Globus pallidus (tissue), 1 donor: ENCODE measurements around the gene NRSN2.
"Not testable (repeated sequence)": the region's sequence is repeated elsewhere in the genome, so short reads cannot be mapped to it uniquely, and the experiment has no call there.

Experiments used
- DNase-seq: peaks from one replicate; pipeline ENCODE4 v3.0.0-alpha.2; 2015; ENCODE audit warnings: low spot score

The NRSN2 gene

GRCh38 chr20:354298-354977, 7.5 kb downstream of the NRSN2 start:
- peak; percentile 76 for DNase-seq

- DNase-seq = not testable (repeated sequence)
Observed at GRCh38 chr20:356154-356553, 9.2 kb downstream of the NRSN2 start.

DNA sequence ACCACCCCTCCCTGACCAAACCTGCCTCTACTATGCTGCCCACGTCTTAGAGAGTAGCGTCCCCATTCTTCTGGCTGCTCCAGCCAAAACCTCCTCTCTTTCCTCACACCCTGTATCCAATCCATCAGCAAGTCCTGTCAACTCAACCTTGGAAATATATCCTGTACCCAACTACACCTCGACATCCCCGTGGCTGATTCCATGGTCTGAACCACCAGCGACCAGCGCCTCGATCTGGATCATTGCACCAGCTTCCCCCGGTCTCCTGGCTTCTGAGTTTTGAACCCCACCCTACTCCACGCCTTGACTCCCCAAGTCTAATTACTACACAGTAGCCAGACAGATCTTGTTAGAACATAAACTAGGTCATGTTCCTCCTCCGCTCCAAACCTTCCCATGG, 9.8 kb downstream of the NRSN2 start:
- no peak for DNase-seq

GRCh38 chr20:358891-359555, 12.1 kb downstream of the NRSN2 start:
- no peak for DNase-seq

GRCh38 chr20:361561-361960, 14.7 kb downstream of the NRSN2 start:
- DNase-seq = no peak

DNA sequence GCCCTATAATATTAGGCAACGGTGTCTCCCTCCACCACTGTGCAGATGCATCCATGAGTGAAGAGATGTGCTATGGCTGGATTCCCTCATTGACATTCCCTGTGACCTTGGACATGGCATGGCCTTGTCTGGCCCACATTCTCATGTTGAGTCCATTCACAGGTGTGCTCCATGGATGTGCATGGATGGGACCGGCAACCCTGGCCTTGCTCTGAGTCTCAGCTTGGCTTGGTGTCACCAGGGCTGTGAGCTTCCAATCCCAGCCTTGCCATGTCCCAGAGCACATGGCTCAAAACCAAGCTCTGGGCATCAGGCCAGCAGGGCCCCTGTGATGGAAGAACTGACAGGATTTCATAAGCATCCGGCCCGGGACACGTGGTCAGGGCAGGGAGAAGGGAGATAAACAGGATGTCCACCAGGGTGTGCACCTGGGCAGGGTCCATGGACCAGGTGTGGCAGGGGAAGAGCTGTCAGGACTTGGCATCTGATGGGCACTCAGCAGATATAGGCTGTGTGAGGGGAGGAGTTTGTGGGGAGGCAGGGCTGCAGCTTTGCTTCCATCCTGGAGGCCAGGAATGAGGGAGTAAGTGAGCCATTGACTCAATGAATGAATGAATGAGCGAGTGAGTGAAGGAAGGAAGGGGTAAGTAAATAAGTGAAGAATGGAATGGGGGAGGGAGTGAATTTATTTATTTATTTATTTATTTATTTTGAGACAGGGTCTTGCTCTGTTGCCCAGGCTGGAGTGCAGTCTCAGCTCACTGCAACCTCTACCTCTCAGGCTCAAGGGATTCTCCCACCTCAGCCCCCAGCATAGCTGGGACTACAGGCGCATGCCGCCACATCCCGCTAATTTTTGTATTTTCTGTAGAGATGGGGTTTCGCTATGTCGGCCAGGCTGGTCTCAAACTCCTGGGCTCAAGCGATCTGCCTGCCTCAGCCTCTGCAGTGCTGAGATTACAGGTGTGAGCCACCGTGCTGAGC, 15.7 kb downstream of the NRSN2 start:
- DNase-seq = peak; percentile 53

- no peak for DNase-seq
Observed at GRCh38 chr20:363319-364078, 16.6 kb downstream of the NRSN2 start.

DNA sequence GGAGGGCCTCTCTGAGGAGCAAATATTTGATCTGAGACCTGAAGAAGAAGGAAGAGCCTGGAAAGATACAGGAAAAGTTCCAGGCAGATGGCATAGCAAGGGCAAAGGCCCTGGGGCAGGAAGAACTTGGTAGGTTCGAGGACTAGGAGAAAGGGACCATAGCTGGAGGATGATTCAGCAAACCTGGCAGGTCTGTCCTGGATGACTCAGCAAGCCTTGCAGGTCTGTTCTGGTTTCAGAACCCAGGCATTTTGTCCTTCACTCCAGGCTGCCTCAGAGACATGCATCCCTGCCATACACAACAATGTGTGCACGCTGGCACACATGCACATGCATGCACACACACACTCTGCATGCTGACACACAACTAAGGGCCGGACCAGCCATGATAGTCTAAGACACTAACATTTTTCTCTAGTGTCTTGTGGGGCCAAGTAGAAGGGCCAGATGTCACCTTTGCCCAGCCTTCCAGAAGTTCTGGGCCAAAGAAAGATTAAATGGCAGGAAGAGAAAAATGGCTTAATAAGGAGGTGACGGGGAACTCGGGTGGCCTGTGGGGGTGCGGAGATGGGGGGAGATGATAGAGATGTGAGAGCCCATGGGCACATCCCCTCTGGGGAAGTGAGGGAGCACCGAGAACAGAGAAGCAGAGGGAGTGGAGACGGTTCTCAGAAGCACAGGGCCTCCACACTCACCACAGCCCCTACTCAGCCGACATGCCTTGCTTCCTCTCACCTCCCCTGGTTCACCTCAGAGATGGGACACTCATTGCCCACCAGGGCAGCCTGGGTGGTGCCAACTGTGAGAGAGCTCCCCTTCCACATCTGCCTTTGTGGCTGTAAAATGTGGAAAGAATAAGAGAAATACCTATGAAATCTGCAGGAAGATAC, 18.2 kb downstream of the NRSN2 start:
- DNase-seq = no peak

GRCh38 chr20:366041-366718, 19.3 kb downstream of the NRSN2 start:
- DNase-seq = no peak

DNA sequence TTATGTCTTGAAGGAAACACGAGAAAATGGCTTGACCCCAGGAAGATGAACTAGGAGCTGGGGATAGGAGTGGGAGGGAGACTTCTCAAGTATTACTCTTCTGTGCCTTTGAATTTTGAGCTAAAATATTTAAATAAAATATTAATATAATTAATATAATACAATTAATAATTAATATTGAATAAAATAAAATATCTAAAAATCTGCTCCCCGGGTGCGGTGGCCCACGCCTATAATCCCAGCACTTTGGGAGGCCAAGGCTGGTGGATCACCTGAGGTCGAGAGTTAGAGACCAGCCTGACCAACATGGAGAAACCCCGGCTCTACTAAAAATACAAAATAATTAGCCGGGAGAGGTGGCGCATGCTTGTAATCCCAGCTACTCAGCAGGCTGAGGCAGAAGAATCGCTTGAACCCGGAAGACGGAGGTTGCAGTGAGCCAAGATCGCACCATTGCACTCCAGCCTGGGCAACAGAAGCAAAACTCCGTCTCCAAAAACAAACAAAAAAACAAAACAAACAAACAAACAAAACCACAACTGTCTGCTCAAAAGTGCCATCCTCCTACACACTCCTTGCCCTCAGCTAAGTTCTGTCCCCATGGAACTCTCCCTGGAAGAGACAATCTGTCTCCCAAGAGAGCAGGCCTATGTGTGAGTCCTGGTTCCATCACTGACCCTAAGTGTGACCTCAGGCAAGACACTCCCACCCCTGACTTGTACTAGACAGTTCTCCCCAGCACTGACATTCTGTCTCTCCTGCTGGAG, 20.0 kb downstream of the NRSN2 start:
- no peak for DNase-seq

DNA sequence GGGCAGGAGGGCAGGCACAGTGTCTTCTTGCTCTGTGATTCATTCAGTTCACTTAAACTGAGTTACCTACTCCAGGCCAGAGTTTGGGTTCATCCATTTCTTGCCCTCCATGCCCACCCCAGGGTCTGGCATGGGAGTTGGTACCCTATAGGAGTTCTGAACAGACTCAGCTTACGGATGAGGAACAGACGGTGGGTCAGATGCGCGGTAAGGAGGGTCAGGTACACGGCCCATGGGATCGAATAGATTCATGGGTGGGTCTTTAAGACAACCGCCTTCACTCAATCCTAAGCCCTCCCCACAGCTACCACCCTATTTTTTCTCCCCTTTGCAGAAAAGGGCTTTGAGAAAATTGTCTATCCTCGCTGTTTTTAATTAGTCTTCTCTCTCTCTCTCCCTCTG, 20.6 kb downstream of the NRSN2 start:
- no peak for DNase-seq

DNA sequence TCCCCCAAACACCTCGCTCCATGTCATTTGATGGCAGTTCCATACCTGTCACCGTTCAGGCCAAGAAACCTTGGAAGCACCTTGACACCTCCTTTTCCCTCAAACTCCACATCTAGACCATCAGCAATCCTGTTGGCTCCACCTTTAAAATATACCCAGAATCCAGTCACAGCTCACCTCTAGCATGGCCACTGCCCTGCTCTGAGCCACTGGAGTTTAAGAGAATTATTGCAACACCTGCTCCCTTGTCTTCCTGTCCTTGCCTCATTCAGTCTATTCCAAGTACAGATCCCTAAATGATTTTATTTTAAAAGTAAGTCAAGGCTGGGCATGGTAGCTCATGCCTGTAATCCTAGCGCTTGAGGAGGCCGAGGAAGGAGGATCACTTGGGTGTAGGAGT, 22.0 kb downstream of the NRSN2 start:
- DNase-seq = no peak

GRCh38 chr20:370151-370600, 23.3 kb downstream of the NRSN2 start:
- no peak for DNase-seq

DNA sequence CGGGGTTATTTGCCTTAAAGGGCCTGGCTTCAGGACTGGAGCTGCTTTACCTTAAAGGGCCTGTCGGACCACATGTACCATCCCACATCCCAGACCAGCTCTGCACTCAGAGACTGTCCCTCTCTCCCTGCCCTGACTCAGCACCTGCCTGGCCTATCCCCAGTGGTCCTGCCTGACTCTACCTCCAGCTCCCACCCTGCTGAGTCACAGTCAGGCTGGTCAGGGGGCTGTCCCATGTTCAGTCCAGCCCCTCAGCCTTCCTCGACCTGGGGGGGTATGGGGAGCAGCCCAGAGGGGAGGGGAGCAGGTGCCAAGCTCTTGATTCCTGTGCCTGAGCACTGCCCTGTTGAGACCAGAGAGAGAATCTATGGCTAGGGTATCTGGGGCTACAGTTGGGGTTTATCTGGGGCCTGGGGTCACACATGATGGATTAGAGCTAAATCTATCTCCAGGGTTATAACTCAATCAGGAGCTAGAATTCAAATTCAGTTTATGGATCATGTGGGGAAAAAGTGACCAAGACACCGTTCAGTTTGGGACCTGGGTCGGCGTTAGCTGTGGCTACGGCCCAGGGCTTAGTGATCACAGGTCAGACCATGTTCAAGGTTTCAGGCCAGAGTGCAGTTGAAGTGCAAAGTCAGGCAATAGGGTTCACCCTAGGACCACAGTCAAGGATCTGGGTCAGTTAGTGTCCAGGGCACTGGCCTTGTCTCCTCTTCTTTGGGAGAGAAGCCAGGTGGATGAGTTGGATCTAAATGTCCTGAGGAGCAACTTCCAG, 24.3 kb downstream of the NRSN2 start:
- DNase-seq = no peak

- no peak for DNase-seq
Observed at GRCh38 chr20:371755-372542, 25.0 kb downstream of the NRSN2 start.

DNA sequence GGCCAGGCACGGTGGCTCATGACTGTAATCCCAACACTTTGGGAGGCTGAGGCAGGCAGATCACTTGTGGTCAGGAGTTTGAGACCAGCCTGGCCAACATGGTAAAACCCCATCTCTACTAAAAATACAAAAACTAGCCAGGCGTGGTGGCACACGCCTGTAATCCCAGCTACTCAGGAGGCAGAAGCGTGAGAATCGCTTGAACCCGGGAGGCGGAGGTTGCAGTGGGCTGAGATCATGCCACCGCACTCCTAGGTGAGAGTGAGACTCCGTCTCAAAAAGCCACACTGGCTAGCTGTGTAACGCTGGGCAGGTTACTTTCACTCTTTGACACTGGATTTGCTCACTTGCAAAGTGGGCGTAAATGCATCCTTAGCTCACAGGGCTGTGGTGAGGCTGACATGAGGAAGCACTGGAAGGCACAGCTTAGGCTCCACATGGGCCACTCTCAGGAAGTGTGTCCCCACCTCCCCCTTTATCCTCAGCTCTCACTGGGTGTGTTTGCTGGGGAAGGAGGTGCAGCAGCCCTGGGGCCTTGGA, 25.7 kb downstream of the NRSN2 start:
- not testable (repeated sequence) for DNase-seq

- no peak for DNase-seq
Observed at GRCh38 chr20:373171-373890, 26.4 kb downstream of the NRSN2 start.
